B cell (primary cell): ENCODE data around the gene TBXAS1.

Experiments used
- EZH2 ChIP-seq: IDR thresholded peaks from 2 replicates; pipeline ENCODE4 v1.6.1; 2012; ENCODE audit warnings: borderline replicate concordance, low read depth, mild to moderate bottlenecking, moderate library complexity, low read length; ENCODE audit not compliant: insufficient read depth, poor library complexity, severe bottlenecking
- TF ChIP-seq, protein P1 (sequence below): fragments of 200-600 bp; IDR thresholded peaks from one replicate; pipeline ENCODE4 v1.8.0; 2022; ENCODE audit warnings: antibody characterized with exemption, mild to moderate bottlenecking

DNA sequence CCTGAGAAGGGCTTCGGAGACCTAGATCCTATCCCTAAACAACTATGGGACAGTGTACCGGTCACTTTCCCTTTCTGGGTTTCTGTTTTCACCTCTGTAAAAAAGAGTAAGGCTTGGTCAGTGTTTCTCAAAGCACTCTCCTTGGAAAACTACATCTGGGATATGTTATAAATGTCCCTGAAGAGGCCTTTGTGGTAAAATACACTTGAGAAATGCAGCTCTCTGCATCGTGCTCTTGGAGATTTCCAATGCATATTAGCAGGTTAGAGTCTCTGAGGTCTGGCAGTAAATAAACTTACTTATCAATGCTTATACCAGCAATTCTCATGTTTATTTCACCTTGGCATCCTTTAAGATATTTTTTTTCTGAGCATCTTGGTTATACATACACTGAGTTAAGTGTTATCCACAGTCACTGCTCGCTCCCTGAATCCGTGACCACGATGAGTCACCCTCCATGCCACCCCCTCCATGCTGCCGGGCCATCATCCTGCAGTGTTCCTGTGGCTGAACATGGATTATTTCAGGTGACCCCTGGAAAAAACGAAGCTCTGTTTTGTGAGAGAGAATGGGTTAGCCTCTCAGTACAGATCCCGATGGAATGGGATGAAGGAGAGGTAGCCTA is 3.3 kb upstream of the TBXAS1 start:
- TF ChIP-seq EZH2, result no peak
- TF ChIP-seq, protein P1, sequence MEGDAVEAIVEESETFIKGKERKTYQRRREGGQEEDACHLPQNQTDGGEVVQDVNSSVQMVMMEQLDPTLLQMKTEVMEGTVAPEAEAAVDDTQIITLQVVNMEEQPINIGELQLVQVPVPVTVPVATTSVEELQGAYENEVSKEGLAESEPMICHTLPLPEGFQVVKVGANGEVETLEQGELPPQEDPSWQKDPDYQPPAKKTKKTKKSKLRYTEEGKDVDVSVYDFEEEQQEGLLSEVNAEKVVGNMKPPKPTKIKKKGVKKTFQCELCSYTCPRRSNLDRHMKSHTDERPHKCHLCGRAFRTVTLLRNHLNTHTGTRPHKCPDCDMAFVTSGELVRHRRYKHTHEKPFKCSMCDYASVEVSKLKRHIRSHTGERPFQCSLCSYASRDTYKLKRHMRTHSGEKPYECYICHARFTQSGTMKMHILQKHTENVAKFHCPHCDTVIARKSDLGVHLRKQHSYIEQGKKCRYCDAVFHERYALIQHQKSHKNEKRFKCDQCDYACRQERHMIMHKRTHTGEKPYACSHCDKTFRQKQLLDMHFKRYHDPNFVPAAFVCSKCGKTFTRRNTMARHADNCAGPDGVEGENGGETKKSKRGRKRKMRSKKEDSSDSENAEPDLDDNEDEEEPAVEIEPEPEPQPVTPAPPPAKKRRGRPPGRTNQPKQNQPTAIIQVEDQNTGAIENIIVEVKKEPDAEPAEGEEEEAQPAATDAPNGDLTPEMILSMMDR, result no peak
